Stomach smooth muscle (tissue), 2 donors: ENCODE measurements around the gene KCTD15.

Experiments
- H3K27ac ChIP-seq: one replicate; pipeline ENCODE4 v1.7.0; 2013; ENCODE audit warnings: mild to moderate bottlenecking, low read length, inconsistent platforms
- H3K27me3 ChIP-seq, 2 donors: one replicate each; pipeline ENCODE4 v1.7.0; 2013; ENCODE audit warnings: low read length in 2 of 2; ENCODE audit not compliant: insufficient read depth in 2 of 2, control insufficient read depth in 1 of 2
- H3K36me3 ChIP-seq, 2 donors: one replicate each; pipeline ENCODE4 v1.7.0; 2013; ENCODE audit warnings: low read length in 2 of 2; ENCODE audit not compliant: control insufficient read depth in 2 of 2, insufficient read depth in 2 of 2
- H3K4me1 ChIP-seq: one replicate; pipeline ENCODE4 v1.7.0; 2013; ENCODE audit warnings: low read length; ENCODE audit not compliant: control insufficient read depth, insufficient read depth
- H3K4me3 ChIP-seq, 2 donors: one replicate each; pipeline ENCODE4 v1.7.0; 2013; ENCODE audit warnings: low read length in 2 of 2
- H3K9ac ChIP-seq, 2 donors: one replicate each; pipeline ENCODE4 v1.7.0; 2013; ENCODE audit warnings: low read length in 2 of 2, mild to moderate bottlenecking in 1 of 2
- H3K9me3 ChIP-seq, 2 donors: one replicate each; pipeline ENCODE4 v1.7.0; 2013; ENCODE audit warnings: low read length in 2 of 2; ENCODE audit not compliant: control insufficient read depth in 2 of 2
- donor health status: healthy.
- donor health status: Pancreatic carcinoma.

KCTD15 gene

GRCh38 chr19:33796164-33796875 lies at the start of gene KCTD15:
KCTD15 (plus strand) TSS chr19:33796870; CDS start chr19:33800455, 3,585 bp downstream.
- Histone ChIP-seq H3K4me3 (peak within 1 kb of the TSS; percentile 77 to 82), H3K4me1 (peaks cover 29% of the 10 kb centered on the region), H3K36me3 (peaks cover 4 to 14% of the 10 kb centered on the region in 2 donors), H3K9me3 (no peaks in the 10 kb centered on the region), H3K9ac (peak within 1 kb of the TSS; percentile 68 to 73), H3K27ac (peak within 1 kb of the TSS; percentile 88), H3K27me3 (peaks cover 0 to 2% of the 10 kb centered on the region in 2 donors)

GRCh38 chr19:33747273-33747672 lies 49.4 kb upstream of the KCTD15 start:
- Histone ChIP-seq H3K27ac (no peak overlapping the region), H3K9me3 (no peaks in the 10 kb centered on the region), H3K4me1 (no peaks in the 10 kb centered on the region), H3K4me3 (no peak overlapping the region), H3K27me3 (peaks cover 8 to 14% of the 10 kb centered on the region in 2 donors), H3K9ac (no peak overlapping the region), H3K36me3 (no peaks in the 10 kb centered on the region)

GRCh38 chr19:33748231-33748630 lies 48.4 kb upstream of the KCTD15 start:
- Histone ChIP-seq H3K4me3 (no peak overlapping the region), H3K36me3 (no peaks in the 10 kb centered on the region), H3K27ac (no peak overlapping the region), H3K9ac (no peak overlapping the region), H3K27me3 (peaks cover 8 to 13% of the 10 kb centered on the region in 2 donors), H3K9me3 (no peaks in the 10 kb centered on the region), H3K4me1 (no peaks in the 10 kb centered on the region)

GRCh38 chr19:33749016-33749415 lies 47.7 kb upstream of the KCTD15 start:
- H3K27me3 ChIP-seq = peaks cover 8 to 13% of the 10 kb centered on the region in 2 donors

GRCh38 chr19:33749619-33750175 lies 47.0 kb upstream of the KCTD15 start:
- Histone ChIP-seq H3K9me3 (no peaks in the 10 kb centered on the region), H3K36me3 (no peaks in the 10 kb centered on the region), H3K4me1 (no peaks in the 10 kb centered on the region), H3K27me3 (peaks cover 8 to 18% of the 10 kb centered on the region in 2 donors), H3K4me3 (no peak overlapping the region), H3K9ac (no peak overlapping the region), H3K27ac (no peak overlapping the region)

More at GRCh38 chr19:33749016-33749415, 47.7 kb upstream of the KCTD15 start:
- Histone ChIP-seq H3K36me3 (no peaks in the 10 kb centered on the region), H3K4me3 (no peak overlapping the region), H3K9ac (no peak overlapping the region), H3K4me1 (no peaks in the 10 kb centered on the region), H3K9me3 (no peaks in the 10 kb centered on the region), H3K27ac (no peak overlapping the region)

GRCh38 chr19:33750587-33751435 lies 45.9 kb upstream of the KCTD15 start:
- peaks cover 6 to 18% of the 10 kb centered on the region in 2 donors for H3K27me3 ChIP-seq

GRCh38 chr19:33751436-33751770 lies 45.3 kb upstream of the KCTD15 start:
- Histone ChIP-seq H3K9ac (no peak overlapping the region), H3K36me3 (no peaks in the 10 kb centered on the region), H3K27me3 (peaks cover 6 to 18% of the 10 kb centered on the region in 2 donors), H3K9me3 (no peaks in the 10 kb centered on the region), H3K27ac (no peak overlapping the region), H3K4me3 (no peak overlapping the region), H3K4me1 (no peaks in the 10 kb centered on the region)

More at GRCh38 chr19:33750587-33751435, 45.9 kb upstream of the KCTD15 start:
- Histone ChIP-seq H3K9ac (no peak overlapping the region), H3K4me1 (no peaks in the 10 kb centered on the region), H3K9me3 (no peaks in the 10 kb centered on the region), H3K4me3 (no peak overlapping the region), H3K27ac (no peak overlapping the region), H3K36me3 (no peaks in the 10 kb centered on the region)

GRCh38 chr19:33752018-33752800 lies 44.5 kb upstream of the KCTD15 start:
- Histone ChIP-seq H3K9ac (no peak overlapping the region), H3K27ac (no peak overlapping the region), H3K4me3 (no peak overlapping the region), H3K4me1 (no peaks in the 10 kb centered on the region), H3K9me3 (no peaks in the 10 kb centered on the region), H3K27me3 (peaks cover 6 to 18% of the 10 kb centered on the region in 2 donors), H3K36me3 (no peaks in the 10 kb centered on the region)

GRCh38 chr19:33752945-33753344 lies 43.7 kb upstream of the KCTD15 start:
- peaks cover 5 to 16% of the 10 kb centered on the region in 2 donors for H3K27me3 ChIP-seq

GRCh38 chr19:33754361-33754760 lies 42.3 kb upstream of the KCTD15 start:
- H3K27ac ChIP-seq = no peak overlapping the region
- no peaks in the 10 kb centered on the region for H3K9me3 ChIP-seq
- no peak overlapping the region for H3K9ac ChIP-seq
- no peaks in the 10 kb centered on the region for H3K36me3 ChIP-seq
- H3K27me3 ChIP-seq = peaks cover 0 to 13% of the 10 kb centered on the region in 2 donors
- H3K4me1 ChIP-seq = peaks cover 5% of the 10 kb centered on the region
- H3K4me3 ChIP-seq = no peak overlapping the region

More at GRCh38 chr19:33752945-33753344, 43.7 kb upstream of the KCTD15 start:
- no peaks in the 10 kb centered on the region for H3K9me3 ChIP-seq
- no peak overlapping the region for H3K9ac ChIP-seq
- H3K4me1 ChIP-seq = no peaks in the 10 kb centered on the region
- no peaks in the 10 kb centered on the region for H3K36me3 ChIP-seq
- no peak overlapping the region for H3K4me3 ChIP-seq
- H3K27ac ChIP-seq = no peak overlapping the region
